ENCODE measurements around the gene IFI44.

GRCh38 chr1:78641558-78641957 lies 8.1 kb upstream of the IFI44 start:
- TF ChIP-seq CTCF (IDR thresholded peaks at IDR 0.05): no peak
- TF ChIP-seq POLR2A (IDR thresholded peaks at IDR 0.05): no peak
- no peak for TF ChIP-seq EP300 (IDR thresholded peaks at IDR 0.05)
